IPS-NIHi11 (cell line): ENCODE results near the gene MYH9.

Experiments
- DNase-seq: peaks from one replicate; pipeline ENCODE4 v3.0.0; 2012; ENCODE audit warnings: mixed read lengths, low spot score

MYH9 gene

DNA sequence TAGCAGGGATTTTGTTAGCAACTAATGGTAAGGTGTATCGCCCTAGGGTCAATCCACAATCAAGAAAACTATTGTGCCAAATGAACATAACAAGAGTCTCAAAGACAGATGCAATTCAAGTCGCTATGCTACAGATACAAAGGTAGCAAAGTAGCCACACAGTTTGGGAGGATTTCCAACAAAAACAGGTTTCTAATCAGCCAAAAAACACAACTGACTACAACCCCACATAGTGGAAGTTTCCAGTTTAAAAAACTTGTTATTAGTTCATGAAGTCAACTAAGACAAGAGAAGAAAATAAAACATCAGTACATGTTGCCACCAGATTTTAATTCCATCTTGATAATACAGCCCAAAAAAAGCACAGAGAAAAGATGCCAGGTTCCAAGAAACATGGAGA is 38.0 kb downstream of the MYH9 start:
- DNase-seq, result no peak

DNA sequence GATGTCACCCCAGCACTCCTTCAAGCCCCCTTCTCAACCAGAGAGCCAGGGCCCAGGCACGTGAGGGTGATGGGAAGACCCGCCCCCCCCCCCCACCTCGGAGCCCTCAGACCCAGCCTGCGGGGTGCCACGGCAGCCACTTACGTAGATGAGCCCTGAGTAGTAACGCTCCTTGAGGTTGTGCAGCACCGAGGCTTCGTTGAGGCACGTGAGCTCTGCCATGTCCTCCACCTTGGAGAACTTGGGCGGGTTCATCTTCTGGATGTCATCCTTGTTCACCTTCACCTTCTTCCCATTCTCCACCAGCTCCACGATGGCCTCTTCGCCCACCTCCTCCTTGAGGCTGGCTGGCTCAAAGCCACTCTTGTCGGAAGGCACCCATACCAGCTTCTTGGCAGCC is 39.0 kb downstream of the MYH9 start:
- DNase-seq, result no peak

DNA sequence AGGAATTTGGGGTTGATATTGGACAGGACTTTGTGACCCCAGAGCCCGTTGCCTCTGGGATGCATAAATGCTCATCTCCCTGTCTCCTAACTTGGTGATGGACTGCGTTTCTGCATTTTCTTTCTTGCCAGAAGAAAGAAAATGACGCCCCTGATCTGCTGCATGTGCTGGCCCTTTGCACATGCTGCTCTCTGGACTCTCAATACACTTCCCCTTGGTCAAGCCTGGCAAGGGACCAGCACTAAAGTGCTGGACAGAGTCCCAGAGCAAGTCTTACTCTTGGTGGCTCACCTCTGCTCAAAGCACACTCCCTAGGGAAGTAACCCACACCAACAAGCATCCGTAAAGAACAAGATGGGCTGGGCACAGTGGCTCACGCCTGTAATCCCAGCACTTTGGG is 40.7 kb downstream of the MYH9 start:
- no peak for DNase-seq

DNA sequence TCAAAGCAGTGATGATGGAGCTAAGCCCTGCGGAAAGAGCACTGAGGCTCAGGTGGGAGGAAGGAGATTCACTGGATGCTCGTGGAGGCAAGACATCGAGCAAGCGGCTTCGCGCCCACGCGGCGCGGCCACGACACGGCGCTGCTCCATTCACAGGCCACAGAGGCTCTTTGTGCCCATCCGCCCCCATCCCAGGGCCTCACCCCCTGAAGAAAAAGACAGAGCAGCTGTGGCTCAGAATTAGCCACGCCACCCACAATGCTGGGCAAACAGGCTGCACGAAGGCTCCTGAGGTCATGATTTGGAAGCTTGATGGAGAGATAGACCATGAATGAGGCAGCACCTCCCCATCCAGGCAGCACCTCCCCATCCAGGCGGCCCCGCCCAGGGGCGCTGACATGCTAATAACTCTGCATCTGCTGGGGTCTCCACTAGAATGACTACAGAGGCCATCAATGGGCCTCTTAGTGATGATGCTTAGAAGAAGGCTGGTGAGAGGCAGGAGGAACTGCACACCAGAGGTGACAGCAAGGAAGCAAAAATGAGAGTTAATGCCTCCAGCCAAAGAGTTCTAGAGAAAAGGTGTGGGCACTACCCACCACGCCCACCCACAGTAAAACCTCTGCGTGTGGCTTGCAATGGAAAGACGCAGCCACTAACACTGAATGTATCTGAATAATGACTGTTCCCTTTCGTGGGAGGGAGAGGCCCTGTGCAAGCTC is 43.5 kb downstream of the MYH9 start:
- no peak for DNase-seq

DNA sequence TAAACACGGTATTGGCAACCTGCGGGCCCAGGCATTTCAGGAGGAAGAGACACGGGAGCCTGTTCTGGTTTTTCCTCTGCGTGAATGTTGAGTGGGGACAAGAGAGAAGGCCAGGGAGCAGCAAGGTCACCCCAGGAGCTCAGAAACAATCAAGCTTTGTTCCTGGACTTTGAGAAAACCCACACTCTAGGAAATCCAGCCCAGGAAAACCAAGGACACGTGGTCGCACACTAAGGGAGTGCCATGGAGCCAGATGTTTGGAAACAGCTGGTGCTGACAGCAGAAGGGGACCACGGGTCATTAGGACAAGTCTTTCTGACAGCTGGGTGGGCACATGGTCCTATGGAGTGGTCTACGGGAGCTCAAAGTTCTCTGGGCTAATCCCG is 44.1 kb downstream of the MYH9 start:
- DNase-seq, result no peak

DNA sequence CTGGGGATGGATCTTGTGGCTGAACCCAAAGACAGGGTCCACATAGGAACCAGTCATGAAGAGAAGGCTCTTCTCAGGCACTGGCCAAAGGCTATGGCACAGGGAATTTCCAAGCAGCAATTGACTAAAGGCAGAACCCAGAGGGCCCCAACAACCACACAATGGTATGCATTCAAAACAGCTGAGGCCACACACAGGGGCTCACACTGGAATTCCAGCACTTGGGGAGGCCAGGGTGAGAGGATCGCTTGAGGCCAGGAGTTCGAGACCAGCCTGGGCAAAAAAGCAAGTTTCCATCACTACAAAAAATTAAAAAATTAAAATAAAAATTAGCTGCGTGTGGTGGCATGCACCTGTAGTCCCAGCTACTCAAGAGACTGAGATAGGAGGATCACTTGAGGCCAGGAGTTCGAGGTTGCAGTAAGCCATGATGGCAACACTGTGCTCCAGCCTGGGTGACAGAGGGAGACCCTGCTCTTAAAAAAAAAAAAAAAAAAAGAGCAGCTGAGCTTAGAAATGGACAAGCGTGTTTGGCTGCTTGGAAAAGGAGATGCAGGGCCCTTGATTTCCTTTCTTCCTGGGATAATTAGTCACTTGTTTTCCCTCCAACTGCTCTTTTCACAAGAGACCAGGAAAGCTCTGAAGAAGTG is 44.6 kb downstream of the MYH9 start:
- DNase-seq, result no peak

DNA sequence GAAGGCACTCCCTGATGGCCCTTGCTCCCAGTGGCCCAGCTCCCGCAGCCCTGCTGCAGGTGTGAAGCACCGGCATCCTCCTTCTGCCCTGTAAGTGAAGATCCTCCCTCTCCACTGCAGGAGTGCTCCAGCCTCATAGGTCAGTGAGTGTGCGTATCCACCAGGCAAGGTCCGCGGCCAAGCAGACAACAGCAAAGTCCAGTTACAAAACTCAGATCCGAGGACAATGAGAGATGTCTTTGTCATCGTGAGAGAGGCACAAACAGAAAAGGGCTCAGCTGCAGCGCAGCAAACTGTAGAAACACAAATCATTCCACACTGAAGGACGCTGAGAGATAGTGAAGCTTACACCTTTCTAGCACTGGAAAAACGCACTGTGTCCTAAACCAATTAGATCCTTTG is 46.1 kb downstream of the MYH9 start:
- DNase-seq, result no peak

DNA sequence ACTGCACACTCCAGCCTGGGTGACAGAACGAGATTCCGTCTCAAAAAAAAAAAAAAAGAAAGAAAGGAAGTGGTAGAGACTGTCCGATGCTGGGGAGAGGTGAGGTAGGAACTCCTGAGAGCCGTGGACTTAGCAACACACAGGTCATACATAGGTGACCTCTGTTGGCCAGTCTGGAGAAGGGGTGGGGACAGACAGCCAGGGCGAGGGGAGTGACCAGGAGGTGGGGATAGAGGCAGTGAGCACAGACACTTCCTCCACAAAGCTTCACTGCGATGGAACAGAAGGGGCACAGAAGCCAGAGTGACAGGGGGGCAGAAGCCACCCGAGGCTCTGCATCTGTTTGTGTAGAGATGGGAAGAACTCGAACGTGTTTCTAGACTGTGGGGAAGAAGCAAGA is 47.1 kb downstream of the MYH9 start:
- no peak for DNase-seq

DNA sequence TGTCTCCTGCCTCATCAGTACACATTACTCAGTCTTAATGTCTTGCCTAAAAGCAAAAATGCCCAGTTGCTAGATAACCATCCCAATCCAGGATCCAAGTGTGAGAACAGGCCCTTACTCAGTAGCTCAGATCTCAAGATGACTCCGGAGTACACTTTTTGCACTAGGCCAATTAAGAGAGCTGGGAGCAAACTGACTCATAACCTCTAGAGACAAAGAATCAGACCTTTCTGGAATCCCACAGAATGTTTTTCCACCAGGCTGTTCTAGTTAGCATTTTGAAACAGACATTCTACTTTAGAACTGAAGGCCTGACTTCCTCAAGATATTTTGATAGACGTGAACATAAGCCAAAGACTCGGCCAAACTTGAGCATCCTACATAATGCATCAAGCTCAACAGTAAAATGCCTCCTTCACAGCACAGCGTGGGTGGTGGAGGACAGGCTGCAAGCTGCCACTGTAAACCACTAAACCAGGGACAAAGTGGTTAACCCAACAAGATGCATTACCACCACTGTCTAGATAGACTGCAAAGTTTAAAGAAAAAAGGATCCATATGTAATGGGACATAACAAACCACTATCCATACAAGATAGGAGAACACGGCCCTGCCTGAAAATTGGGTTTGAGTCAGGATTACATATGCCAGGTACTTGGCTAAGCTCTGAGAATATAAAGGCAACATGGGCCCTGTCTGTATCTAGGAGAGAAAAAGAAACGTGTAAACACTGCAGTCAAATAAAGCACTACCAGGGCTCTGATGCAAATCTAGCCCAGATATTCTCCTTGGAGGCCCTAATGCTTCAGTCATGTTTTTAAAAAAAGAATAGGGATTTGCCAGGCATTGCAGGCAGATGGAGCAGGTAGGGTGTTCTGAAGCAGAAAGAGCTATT is 48.3 kb downstream of the MYH9 start:
- no peak for DNase-seq

DNA sequence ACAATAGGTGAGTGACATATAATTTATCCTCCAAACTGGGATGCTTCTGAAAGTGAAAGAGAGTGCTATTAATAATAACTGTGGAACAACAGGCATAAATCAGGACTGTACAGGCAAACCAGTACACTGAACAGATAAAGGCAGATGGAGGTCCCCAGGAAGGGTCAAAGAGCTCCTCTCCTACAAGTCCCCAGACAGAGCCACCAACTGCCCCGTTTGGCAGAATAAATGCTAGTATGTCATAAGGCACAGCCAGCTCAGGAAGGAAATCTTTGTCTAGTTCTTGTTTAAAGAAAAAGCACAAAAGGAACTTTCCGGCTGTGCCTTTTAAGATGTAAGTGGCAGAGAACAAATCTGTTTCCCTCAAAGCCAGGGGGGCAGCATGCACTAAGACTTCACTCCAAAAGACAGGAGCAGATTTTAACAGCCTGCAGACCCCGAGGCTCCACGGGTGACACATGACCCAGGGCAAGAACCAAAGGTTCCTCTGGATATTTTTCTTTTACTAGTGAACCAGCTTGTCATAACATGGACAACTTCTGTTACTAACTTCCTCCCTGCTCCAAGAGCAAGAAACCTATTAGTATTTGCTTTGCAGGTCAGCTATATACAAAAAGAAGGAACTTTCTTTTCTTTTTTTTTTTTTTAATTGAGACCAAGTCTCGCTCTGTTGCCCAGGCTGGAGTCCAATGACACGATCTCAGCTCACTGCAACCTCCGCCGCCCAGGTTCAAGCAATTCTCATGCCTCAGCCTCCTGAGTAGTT is 50.2 kb downstream of the MYH9 start:
- DNase-seq, result no peak

DNA sequence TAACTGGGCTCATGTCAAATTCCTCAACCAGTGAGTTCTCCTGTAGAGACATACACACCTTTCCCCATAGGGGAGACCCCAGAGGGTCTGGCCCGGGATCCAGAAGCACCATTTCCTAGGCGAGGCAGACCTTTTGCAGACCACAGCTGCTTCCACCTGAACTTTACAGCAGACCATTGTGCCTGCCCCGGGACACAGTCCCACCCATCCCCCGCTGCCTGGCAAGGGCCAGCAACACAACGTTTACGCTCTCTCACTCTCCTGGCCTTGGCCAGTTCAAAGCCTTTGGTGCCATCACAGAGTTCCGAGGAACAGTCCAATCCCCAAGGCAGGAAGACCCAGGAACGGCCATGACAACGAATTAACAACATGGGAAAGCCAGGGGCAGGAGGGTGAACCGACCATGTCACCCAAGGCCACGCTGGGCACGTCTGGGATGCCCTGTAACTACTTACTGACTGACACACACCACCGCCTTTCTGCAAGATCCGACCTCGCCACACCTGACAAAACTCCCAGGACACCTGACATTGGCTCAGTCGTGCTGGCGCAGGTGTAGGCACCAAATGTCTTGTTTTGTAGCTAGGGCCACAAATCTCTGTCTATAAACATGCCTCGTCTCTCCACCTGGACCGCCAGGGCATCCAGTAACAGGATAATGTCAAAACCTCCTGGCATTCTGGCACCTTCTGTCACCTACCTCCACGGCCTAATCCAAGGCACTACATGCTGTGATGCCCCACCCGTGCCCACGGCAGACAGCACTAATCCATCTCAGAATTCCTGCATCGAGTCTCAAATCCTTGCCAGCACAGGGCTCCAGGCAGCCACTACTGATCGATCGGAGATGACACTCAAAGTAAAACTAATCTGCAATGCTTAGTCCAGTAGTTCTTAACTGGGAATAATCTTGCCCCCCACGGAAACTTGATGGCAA is 51.3 kb downstream of the MYH9 start:
- no peak for DNase-seq

DNA sequence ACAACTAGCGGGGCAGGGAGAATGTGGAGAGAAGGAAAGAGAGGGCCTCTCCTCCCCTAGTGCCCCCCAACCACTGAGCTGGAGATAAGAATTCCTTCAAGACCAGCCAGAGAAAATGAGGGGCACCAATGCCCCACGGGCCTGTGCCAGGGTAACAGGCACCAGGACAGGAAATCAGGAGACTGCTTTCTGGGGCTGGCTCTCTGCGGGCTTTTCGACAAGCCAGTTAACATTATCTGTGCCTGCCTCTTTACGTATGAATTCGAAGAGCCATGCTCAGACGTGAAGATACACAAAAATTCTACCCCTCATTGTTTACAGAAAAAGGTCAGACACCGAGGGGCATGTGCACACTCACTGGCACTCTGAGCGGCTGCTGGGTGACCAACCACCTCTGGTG is 52.1 kb downstream of the MYH9 start:
- DNase-seq, result no peak

DNA sequence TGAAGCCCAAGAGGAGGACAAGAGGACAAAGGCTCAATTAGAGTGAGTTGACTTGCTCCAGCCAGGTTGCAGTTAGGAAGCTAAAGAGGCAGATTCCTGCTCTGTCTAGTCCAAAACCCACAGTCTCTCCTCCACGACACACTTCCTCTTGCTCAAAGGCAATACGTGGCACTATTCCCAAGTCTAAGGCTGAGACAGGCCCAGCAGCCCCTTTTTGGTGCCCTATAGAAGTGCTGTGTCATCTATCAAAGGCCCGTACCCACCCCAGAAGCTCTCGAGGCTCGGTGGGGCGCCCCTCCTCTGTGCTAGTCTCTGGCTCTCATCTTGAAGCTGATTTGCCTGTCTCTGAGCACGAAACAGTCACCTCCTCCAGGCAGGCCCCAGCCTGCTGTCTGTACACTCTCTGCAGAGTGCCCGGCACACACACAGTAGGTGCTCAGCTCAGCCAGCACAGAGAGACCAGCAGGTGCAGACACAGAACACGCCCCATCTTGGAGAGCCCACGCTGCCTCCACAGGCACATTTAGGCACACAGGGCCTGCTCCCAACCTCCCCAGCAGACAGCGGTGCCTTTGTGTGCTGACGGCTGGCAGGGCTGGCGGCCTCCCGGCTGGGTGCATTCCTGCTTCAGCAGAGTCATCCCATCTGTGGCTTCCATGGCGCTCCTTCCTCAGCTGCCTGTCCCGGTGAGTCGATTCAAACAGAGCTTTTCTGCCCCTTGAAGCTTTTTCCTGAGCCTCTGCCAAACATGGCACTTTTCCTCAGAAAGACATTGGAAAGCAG is 52.8 kb downstream of the MYH9 start:
- no peak for DNase-seq

DNA sequence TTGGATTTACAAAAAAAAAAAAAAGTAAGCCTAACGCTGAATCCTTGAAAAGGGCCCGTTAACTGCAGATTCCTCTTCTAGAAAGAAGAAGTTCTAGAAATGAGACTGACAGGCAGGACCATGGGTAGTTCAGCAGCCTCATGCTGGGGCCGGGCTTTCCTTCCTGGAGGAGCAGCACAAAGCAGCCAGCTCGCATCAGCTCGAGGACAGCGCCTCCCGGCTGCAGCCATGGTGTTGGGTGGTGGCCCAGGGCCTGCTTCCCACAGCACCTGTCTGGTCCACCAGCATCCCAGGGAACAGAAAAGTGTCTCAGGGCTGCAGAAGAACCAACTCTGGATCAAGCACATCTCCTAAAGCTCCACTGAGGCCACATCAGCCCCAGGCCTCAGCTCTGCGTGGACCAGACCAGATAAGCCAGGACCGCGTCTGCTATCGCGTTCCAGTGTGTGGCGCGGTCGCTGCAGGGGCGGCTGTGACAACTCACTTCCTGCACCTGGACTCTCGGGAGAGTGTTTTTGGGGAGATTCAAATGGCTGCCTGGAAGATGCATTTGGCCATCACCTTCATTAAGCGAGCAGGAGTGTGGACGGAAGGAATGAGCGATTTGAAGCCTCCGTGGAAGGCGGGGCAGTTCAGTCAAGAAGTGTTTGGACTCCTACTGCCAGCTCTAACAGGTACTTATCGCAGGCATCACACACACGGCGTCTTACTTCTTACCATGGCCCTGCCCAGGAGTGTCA is 53.5 kb downstream of the MYH9 start:
- no peak for DNase-seq

DNA sequence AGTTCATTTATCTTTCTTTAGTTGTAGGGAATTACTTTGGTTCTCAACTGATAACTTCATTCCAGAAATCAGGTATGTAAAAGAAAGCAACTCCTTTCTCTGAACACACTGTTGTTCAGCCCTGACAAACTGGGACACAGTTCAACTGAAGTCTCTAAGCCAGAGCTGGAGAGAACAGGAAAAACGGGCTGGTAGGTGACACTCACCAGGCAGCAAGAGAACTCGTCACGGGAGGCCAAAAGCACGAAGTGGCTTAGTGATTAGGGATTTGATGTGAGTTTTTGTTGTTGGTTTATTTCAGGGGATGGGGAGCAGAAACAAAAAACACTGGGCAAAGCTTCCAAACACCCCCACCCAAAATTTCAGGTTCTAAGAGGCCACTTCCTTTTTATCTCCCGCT is 54.1 kb downstream of the MYH9 start:
- DNase-seq, result no peak

DNA sequence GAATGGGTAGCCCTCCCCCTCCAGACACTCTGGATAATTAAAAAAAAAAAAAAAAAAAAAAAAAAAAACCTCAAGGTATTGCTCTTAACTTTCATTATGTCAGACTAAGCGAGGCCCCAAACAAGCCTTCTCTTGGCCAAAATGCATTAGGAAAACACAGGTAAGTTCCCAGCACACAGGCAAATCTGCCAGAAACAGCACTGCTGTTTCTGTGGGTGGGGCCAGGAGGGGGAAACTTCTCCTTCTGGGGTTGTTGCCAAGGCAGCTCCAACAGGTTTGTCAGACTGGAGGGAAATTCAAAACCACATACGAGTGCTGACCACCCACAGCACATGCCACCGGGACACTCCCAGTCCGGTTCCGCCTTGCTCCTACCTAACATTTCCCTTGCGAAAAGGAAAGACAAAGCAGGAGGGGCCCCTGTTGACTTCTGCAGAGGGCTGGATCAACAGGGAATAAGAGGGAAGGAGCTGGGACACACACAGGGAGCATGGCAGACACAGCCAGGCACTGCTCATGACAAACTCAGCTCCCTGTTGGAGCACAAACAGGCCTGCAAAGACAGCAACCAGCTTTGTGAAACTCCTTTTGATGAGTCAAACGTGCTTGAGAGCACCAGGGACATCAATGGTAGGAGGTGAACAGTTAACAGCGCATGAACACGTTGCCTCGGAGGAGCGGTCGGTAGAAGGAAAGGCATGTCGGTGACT is 55.0 kb downstream of the MYH9 start:
- peak; percentile 65 for DNase-seq

DNA sequence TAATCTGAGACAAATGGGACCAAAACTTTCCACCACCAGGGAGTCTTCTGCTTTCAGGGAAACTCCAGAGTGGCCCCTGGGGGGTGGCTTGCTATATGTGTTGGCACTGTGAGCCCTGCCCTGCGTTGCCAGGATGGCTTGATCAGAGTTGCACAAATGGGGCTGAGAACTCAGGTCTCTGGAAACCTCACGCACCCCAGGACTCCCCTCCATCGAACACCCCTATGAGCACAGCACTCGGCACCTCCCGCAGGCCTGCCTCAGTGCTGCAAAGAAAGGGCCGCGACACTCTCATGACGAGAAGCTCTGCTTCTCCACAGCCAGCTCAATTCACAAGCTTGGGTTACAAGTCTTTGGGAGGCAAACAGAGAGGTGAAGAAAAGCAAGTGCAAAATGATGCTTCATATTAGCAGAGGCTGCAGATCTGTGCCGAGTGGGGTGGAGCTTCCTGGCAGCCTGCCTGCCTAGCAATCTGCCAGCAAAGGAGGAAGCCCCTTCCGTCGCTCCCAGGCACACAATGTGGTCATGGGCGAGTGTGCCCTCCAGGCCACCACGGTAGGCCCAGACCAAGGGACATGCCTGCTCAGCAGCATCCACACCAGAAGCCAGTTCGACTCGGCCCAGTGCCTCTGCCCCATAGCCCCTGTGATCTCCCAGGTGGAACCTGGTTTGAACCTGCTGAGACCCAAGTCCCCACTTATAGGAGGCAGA is 55.7 kb downstream of the MYH9 start:
- no peak for DNase-seq

DNA sequence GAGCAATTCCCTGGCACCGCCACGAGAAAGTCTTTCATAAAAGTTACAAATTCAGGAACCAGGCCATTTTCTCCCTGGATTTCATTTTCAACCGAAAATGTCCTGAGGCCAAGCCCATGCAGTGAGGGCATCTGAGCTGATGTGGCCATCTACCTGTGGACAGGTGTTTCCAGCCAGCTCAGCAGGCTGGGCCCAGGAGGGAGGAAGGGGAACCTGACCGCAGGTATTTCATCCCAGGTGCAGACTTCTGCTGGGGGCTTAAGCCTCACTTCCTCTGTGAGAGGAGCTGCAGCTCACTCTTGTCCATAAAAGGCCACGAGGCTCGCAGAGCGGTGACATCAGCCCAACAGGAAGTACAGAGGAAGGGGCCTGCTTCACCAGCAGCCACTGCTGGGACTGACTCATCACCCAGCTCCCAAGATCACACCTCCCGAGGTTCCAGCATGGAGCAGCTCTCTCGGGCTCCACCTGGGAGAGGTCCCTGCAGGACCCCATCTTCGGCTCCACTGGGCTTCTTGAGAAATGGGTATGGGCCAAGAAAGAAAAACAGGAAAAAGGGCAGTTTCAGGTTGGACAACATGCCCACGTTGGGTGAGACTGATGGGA is 56.4 kb downstream of the MYH9 start:
- DNase-seq, result peak; percentile 58
